Measurements from ENCODE around the gene SCG3.

DNA sequence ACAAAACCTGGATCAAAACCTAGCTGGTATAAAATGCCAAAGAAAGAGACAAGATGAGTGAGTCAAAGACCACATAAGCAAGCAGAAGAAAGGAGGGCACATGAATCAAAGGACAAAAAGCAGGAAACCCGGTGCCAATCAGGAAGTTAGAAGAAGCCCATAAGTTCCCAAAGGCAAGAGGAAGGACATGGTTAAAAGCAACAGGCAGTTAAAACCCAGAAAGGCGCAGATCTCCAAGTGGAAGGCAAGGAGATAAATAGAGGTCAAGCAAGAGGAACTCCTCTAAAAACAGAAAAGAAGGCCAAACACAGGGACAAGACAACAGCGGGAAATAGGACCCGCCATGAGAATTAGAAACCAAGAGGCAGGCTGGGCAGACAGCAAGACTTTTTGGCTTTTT lies 74.5 kb downstream of the SCG3 start:
- TF ChIP-seq, protein P1, sequence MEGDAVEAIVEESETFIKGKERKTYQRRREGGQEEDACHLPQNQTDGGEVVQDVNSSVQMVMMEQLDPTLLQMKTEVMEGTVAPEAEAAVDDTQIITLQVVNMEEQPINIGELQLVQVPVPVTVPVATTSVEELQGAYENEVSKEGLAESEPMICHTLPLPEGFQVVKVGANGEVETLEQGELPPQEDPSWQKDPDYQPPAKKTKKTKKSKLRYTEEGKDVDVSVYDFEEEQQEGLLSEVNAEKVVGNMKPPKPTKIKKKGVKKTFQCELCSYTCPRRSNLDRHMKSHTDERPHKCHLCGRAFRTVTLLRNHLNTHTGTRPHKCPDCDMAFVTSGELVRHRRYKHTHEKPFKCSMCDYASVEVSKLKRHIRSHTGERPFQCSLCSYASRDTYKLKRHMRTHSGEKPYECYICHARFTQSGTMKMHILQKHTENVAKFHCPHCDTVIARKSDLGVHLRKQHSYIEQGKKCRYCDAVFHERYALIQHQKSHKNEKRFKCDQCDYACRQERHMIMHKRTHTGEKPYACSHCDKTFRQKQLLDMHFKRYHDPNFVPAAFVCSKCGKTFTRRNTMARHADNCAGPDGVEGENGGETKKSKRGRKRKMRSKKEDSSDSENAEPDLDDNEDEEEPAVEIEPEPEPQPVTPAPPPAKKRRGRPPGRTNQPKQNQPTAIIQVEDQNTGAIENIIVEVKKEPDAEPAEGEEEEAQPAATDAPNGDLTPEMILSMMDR (conservative IDR thresholded peaks at IDR 0.05; ENCODE audit: low read length), result no peak
- TF ChIP-seq EZH2phosphoT487 (IDR thresholded peaks at IDR 0.05; ENCODE audit: borderline replicate concordance), result no peak

All from Loucy (cell line).